Bone marrow (tissue), 2 donors: ENCODE data around the gene TAF15.

Experiments
- DNase-seq, 2 donors: peaks; one replicate each; lab custom pipeline; 2025; lab: John Stamatoyannopoulos, UW

Gene TAF15

GRCh38 chr17:35788477-35789368 lies 20.6 kb upstream of the TAF15 start:
- peak in 1 of 2 donors; percentile 5 for DNase-seq

GRCh38 chr17:35790841-35791240 lies 18.4 kb upstream of the TAF15 start:
- DNase-seq: no peak

GRCh38 chr17:35791681-35792350 lies 17.5 kb upstream of the TAF15 start:
- no peak for DNase-seq

- DNase-seq: no peak
Observed at GRCh38 chr17:35793257-35793656, 16.0 kb upstream of the TAF15 start.

GRCh38 chr17:35795007-35795870 lies 14.0 kb upstream of the TAF15 start, which contains the start of gene MMP28:
Gene MMP28, minus strand, starts transcription at chr17:35795641. Its CDS starts 264 bp downstream, at chr17:35795377.
- DNase-seq: no peak

GRCh38 chr17:35795871-35796265 lies 13.4 kb upstream of the TAF15 start:
- DNase-seq: no peak

GRCh38 chr17:35796942-35797341 lies 12.3 kb upstream of the TAF15 start:
- no peak for DNase-seq

GRCh38 chr17:35797370-35797769 lies 11.9 kb upstream of the TAF15 start:
- DNase-seq: no peak

- no peak for DNase-seq
Observed at GRCh38 chr17:35797918-35798317, 11.4 kb upstream of the TAF15 start.

GRCh38 chr17:35799942-35800341 lies 9.3 kb upstream of the TAF15 start:
- no peak for DNase-seq

GRCh38 chr17:35801583-35802224 lies 7.6 kb upstream of the TAF15 start:
- DNase-seq: peak in 1 of 2 donors; percentile 98

- DNase-seq: peak in 1 of 2 donors; percentile 91
Observed at GRCh38 chr17:35804658-35805192, 4.6 kb upstream of the TAF15 start.

GRCh38 chr17:35807371-35808144 lies 1.7 kb upstream of the TAF15 start:
- no peak for DNase-seq

- no peak for DNase-seq
Observed at GRCh38 chr17:35808240-35808961, 883 bp upstream of the TAF15 start.

GRCh38 chr17:35809855-35810461 lies 674 bp downstream of the TAF15 start:
- DNase-seq: no peak

GRCh38 chr17:35811759-35812158 lies 2.5 kb downstream of the TAF15 start:
- DNase-seq: no peak

GRCh38 chr17:35812456-35812855 lies 3.2 kb downstream of the TAF15 start:
- no peak for DNase-seq

- no peak for DNase-seq
Observed at GRCh38 chr17:35816723-35817122, 7.4 kb downstream of the TAF15 start.

- DNase-seq: no peak
Observed at GRCh38 chr17:35817196-35817595, 7.9 kb downstream of the TAF15 start.

- no peak for DNase-seq
Observed at GRCh38 chr17:35819455-35819854, 10.2 kb downstream of the TAF15 start.
